Embryonic facial prominence (tissue), 1 donor: ENCODE data around the gene AICDA.
"Not testable (repeated sequence)": the region's sequence is repeated elsewhere in the genome, so short reads cannot be mapped to it uniquely, and the experiment has no call there.

ENCODE experiments used
- DNase-seq: peaks from one replicate; pipeline ENCODE4 v3.0.0-alpha.2; 2016; ENCODE audit errors: extremely low spot score

The AICDA gene

DNA sequence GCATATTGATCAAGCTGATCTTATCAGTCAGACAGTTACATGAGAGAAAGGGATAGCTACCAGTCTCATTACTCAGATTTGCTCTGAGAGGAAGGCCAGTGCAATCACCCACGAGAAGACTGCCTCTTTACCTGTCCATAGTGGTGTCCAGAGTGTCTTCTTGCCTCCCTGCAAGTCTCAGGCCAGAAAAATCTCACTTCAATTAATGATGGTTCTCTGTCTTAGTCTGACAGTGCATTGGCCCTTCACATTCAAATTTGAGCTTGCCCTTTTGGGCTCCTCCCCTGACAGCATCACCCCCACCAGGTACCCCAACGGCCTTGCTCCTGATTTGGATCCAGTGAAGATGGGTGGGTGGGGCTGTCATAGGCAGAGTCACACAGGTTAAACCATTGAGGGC lies at the start of gene AICDA:
AICDA (minus strand) TSS at position 231 of the 400 bp plus-strand sequence; CDS start at position 139, 92 bp downstream.
- DNase-seq = no peak

DNA sequence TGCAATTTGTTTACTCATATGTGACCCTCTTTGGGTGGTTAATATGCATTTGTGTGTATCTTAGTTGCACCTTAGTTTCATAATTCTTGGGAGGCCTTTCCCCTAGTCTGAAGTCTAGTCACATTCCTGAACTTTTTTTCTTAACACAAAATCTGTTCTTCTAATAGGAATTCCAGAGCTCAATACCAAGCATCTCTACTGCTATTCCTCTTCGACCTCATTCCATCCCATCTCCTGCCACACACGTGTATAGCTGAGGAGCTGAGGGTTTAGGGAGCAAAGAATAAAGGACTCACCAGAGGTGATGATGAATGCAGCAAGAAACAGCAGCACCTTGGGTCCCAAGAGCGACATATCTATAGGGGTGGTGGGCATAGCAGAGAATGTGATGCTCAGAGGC lies 49.1 kb upstream of the AICDA start:
- no peak for DNase-seq

DNA sequence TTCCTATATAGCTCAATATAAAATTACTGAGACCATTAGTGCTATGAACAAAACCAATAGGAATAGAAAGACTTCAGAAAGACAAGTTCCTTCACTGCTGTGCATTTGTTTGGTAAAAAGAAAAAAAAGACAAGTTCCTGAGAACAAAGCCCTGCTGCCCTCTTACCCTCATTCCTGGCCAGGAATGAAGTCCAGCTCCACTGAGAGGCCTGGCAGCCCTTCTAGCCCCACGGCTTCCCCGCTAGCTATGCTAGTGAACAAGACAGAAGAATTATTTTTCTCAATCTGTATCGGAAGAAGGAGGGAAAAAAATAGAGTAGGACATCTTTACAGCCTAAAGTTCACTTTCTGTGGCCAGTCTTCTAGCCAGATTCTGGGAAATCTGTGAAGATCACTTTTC lies 48.4 kb upstream of the AICDA start:
- DNase-seq = no peak

DNA sequence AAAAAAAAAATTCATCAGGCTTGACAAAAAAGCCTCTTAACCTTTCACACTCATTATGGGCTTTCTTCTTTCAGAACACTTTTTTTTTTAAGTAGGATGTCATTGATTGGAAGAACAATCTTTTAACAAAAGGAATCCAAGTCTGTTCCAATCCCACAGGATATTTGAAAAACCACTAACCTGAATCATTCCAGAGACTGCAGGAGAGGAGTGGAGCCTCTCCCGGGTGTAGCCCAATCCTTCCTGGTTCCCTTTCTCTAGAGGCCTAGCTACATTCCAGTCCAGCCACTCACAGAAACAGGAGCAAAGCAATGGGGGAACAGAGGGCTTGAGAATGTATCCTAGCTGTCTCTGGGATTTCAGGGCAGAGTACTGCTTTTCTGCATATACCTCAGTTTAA lies 45.7 kb upstream of the AICDA start:
- no peak for DNase-seq

DNA sequence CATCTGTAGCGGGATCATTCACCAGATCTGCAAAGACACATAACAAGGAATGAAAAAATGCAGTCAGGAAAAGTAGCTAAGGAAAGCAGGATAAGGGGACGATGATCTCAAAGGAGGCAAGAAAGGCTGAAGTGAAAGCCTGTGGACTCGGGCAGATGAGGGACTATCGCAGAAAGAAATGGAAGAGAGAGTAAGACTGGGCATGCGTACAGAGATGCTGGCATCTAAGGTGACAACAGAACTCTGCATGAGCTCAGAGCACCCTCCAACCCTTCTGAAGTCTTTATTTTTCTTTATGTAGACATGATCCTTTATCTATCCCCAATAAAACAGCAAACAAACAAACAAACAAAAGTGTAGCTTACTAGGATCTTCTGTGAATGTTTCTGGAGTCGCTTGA lies 42.8 kb upstream of the AICDA start:
- no peak for DNase-seq

DNA sequence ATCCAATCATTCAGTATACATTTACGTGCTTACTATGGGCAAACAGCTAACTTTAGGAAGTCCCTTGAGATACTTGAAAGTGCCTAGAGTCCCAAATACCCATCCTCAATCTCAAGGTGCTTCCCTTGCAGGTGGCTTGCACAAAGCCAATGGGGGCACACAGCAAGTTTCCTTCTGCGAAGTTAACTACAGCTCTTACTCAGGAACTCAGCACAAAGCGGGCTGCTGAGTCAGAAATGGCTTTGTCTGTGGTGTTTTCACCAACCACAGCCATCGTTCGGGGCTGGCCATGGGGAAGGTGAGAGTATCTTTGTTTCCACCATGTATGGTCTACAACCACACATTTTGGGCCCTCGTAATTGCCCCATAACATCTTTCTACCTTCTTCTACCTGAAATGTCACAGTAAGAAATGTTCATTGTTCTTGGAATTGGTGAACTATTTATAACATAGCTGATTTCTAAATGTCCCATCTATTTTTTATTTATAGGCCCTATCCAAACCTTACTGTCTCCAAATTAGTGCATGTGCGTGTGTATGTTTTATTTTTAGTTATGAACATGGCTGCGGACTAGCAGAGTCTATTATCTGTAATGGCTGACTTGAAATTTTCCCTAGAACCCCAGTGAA lies 36.0 kb upstream of the AICDA start:
- no peak for DNase-seq

DNA sequence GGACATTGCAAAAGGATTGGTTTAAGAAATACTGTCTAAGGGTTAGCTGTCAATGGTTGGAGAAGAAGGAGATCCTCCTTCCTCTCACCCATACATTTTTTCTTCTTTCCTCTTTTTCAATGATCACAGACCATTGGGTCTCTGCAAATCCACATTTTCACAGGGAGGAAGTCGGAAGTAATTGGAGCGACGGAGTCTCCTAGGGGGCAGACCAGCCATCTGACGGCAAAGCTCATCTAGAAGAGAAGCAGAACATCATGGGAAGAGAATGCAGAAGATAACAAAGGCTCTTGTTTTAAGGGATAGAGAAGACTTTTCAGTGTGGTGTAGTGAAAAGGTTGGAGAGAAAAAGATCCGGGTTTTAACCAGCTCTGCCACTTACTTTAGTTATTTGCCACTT lies 35.3 kb upstream of the AICDA start:
- no peak for DNase-seq

DNA sequence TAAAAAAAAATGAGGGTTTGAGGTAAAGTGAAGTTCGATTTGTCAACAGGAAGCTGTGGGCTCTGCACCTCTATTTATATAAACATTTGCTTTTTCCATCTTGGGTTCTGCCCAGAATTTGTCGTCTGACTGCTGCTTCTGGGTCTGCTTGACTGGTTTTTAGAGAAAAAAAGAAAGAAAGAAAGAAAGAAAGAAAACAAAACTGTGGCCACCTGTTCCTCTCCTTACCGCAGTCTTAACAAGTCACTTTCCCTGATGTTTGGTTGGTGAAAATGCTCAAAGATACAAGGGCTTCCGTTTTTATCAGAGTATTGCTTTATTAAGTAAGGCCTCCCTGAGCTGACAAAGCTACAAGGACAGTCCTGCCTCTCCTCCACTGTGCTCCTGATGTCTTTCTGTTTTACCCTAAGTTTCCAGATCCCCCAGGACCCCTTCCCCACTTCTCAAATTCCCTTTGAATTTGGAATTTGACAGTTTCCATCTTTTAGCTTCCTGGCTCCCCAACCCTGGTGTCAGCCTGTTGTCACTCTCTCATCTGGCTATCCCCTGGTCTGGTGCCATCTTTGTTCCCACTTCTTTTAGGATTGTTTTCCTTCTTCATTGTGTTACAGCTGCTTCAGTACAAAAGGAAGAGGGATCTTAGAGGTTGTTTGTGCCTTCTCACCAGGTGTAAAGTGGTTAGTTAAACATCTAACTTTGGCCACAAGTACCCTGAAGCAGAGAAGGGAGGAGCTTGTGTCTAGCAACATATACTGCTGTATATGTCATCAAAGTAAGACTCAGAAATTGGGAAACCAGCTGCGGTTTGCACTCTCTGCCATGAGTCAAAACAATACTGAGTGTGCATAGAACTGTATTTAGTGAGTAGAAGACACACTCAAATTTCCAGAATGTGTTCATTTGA lies 31.9 kb upstream of the AICDA start:
- no peak for DNase-seq

DNA sequence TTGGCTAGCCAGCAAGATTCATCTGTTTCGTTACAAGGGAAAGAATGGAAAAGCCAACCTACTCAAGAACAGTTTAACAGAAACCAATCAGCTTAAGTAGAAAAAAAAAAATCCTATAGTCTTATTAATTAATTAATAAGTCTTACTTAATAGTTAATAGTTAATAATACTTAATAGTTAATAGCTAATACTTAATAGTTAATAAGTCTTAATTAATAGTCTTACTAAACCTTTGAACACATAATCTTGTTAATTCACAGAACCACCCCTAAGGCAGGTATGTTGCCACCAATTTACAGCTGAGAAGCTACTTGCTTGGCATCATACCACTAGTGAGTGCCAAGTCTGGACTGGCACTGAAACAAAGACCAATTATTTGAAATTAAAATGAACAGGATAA lies 30.1 kb upstream of the AICDA start:
- no peak for DNase-seq

DNA sequence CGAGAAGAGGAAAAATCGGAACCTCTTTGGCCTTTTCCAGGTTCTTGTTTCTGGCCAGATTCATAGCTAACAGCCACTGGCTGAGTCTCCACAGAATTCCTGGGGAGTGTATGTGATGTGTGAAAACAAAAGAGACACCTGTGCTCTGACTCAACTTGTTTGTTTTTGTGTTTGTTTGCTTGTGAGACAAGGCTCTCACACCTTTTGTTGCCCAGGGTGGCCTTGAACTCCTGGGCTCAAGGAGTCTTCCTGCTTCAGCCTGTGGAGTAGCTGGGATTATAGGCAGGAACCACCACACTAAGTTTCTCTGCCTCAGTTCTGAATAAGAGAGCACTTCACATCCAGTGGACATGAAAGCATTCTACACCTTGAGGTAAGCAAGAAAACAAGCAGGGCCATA lies 27.3 kb upstream of the AICDA start:
- DNase-seq = no peak

DNA sequence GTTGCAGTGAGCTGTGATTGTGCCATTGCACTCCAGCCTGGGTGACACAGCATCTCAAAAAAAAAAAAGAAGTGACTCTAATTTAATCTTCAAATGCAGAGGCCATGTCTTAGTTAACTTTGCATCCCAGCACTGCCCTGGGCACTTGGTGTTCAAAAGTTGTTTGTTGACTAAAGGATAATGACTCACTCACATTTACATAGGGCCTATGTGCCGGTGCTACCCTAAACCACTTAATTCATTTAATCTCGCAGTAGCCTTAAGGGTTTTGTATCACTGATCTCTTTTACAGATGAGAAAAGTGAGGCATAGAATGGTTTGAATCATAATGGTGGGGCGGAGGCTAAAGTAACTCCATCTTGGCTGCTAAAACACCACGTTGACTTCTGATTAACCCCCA lies 26.3 kb upstream of the AICDA start:
- no peak for DNase-seq

DNA sequence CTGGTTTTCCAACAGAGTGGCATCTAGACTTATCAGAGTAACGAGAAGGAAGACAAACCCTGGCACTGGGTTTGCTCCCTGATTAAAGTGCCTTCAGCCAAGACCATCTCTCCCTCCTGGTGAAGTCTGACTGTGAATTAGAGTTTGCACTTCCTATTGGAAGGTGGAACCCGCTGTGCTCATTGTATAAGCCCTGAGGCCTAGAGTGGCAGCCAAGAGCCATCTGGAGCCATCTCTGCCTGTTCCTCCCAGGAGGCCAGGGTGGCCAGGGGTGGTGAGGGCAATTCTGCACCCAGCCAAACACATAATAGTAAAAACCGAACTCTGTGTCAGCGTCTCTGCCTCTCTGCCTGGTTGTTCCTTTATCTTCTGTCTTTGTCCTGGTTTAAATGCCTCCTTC lies 25.0 kb upstream of the AICDA start:
- DNase-seq = no peak

DNA sequence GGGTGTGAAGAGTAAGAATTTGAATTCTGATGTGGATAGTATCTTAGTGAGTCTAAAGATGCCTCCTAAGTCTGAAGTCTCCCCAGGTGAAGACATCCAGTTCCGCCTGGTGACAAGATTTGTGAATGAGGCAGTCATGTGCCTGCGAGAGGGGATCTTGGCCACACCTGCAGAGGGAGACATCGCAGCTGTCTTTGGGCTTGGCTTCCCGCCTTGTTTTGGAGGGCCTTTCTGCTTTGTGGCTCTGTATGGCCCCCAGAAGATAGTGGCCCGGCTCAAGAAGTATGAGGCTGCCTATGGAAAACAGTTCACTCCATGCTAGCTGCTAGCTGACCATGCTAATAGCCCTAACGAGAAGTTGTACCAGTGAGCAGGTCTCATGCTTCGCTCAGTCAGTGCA lies 24.6 kb upstream of the AICDA start:
- no peak for DNase-seq

DNA sequence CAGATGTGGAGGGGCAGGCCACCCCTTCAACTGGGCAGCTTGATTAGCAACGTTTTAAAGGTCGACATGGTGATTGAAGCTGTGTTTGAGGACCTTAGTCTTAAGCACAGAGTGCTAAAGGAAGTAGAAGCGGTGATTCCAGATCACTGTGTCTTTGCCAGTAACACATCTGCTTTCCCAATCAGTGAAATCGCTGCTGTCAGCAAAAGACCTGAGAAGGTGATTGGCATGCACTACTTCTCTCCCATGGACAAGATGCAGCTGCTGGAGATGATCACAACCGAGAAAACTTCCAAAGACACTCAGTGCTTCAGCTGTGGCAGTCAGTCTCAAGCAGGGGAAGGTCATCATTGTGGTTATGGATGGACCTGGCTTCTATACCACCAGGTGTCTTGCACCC lies 23.9 kb upstream of the AICDA start:
- DNase-seq = no peak

DNA sequence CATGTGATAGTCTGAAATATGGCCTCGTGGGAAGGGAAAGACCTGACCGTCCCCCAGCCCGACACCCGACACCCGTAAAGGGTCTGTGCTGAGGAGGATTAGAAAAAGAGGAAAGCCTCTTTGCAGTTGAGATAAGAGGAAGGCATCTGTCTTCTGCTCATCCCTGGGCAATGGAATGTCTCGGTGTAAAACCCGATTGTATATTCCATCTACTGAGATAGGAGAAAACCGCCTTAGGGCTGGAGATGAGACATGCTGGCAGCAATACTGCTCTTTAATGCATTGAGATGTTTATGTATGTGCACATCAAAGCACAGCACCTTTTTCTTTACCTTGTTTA lies 23.3 kb upstream of the AICDA start:
- DNase-seq = not testable (repeated sequence)

DNA sequence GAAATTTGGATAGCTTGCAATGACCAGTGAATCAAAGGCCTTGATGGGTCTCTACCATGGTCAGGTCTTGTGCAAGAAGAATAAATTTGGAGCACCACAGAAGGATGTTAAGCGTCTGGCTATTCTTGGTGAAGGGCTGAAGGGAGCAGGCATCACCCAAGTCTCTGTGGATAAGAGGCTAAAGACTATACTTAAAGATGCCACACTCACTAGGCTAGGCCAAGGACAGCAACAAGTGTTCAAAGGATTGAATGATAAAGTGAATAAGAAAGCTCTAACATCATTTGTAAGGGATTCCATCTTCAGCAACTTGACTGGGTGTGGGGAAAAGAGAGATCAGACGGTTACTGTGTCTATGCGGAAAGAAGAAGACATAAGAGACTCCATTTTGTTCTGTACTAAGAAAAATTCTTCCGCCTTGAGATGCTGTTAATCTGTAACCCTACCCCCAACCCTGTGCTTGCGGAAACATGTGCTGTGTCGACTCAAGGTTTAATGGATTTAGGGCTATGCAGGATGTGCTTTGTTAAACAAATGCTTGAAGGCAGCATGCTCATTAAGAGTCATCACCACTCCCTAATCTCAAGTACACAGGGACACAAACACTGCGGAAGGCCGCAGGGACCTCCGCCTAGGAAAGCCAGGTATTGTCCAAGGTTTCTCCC lies 22.8 kb upstream of the AICDA start:
- not testable (repeated sequence) for DNase-seq

DNA sequence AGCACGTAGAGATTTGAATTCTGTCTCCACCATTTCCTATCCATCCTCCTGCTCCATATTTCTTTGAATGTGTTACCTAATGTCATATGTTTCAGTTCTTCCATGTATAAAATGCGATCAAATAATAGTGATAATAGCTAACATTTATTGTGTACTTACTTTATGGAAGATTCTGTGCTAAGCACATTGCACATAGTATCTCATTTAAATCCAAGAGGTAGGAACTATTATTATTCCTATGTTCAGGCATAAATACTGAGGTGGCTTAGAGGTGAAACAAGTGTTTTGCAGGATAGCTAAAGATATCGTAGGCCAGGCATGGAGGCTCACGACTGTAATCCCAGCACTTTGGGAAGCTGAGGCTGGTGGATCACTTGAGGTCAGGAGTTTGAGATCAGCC lies 17.5 kb upstream of the AICDA start:
- DNase-seq = no peak

DNA sequence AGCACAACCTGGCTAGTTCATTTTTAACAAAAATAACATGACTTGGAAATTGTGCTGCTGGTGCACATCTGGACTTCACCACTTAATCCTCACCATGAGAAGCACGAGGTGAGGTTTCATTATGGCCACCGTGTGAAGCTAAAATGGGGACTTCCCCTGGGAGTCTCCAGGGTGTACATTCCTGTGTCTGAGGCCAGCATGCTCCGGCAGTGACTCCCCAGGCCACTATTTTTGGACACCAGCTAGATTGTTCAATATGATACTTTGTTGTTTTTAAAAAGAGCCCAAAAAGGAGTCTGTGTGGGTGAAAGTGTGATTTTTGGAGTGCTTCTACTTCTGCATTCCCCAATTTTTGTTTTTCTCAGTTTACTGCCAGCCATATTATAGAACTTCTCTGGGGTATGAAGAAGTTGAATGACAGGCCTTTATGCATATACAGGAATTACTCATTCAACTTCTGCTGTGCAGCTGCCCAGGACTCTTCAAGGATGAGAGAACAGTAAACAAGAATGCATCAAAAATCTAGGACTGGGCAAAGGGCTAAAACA lies 16.9 kb upstream of the AICDA start:
- no peak for DNase-seq

DNA sequence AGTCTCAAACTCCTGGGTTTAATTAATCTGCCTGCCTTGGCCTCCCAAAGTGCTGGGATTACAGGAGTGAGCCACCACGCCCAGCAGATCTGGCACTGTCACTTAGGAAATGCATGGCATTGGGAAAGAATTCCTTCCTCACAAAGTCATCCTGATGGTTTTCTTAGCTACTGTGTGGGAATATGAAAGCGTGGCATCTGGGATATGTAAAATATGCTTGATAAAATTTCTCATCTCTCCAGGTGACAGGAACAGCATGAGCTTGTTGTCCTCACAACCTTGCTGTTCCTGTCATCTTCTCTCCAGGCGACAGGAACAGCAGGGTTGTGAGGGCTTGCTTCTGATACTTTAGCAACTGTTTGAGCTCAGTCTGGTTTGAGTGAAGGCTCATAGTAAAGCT lies 16.1 kb upstream of the AICDA start:
- DNase-seq = no peak

DNA sequence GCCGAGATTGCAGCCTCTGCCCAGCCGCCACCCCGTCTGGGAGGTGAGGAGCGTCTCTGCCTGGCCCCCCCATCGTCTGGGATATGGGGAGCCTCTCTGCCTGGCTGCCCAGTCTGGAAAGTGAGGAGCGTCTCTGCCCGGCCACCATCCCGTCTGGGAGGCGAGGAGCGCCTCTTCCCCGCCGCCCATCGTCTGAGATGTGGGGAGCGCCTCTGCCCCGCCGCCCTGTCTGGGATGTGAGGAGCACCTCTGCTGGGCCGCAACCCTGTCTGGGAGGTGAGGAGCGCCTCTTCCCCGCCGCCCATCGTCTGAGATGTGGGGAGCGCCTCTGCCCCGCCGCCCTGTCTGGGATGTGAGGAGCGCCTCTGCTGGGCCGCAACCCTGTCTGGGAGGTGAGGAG lies 12.1 kb upstream of the AICDA start:
- not testable (repeated sequence) for DNase-seq

DNA sequence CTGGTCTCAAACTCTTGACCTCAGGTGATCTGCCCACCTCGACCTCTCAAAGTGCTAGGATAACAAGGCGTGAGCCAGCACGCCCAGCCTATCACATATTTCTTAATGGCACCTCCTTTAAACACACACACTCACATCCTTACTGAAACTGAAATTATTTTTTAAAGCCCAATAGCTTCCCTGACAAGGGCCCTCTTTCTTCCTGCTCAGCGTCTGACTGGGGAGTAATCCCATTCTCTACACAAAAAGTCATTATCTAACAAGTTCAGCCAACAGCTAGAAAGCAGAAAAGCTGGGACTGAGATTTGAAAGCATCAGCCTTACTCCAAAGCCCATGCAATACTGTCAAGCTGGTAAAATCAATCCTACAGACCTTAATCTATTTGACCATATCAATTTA lies 10.0 kb upstream of the AICDA start:
- no peak for DNase-seq

DNA sequence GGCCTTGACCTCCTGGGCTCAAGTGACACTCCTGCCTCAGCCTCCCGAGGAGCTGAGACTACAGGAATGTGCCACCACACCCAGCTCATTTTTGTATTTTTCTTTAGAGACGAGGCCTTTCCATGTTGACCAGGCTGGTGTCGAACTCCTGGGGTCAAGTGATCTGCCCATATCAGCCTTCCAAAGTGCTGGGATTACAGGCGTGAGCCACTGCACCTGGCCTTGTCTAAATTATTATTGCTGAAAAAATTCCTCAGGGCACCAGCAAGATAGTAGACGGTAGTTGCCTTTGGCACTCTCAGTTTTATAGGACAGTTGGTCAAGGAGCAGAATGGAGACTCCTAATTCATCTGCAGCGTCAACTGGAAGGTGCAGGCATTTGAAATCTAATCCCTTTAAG lies 2.5 kb upstream of the AICDA start:
- DNase-seq = no peak

DNA sequence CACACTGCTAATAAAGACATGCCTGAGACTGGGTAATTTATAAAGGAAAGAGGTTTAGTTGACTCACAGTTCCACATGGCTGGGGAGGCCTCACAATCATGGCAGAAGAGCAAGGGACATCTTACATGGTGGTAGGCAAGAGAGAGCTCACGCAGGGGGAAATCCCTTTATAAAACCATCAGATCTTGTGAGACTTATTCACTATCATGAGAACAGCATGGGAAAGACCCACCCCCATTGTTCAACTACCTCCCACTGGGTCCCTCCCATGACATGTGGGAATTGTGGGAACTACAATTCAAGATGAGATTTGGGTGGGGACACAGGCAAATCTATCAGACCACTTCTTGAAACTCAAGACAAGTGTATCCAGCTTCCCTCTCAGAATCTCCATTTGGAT lies 1.2 kb upstream of the AICDA start:
- DNase-seq = not testable (repeated sequence)
